IMR-90 (cell line): ENCODE results near the gene ONECUT2. TPM values are rescaled to one million over a fixed set of nuclear protein-coding genes. Genes with fewer than 3 reads are reported as not detected.

Experiments
- ATAC-seq: fragments of 200-7000 bp; cut with Tn5 transposase; 2 replicates; pipeline ENCODE4 v1.9.1; 2020; ENCODE audit warnings: low read depth, mild to moderate bottlenecking, moderate library complexity
- BruUV-seq: library from RNA; stranded (reverse); fragments of 400-500 nt; replicated peaks from 2 replicates; lab custom pipeline; 2021; lab: Mats Ljungman, UMichigan
- CTCF ChIA-PET: fragments of 300-600 bp; formaldehyde crosslinking; extraction: SDS; loops from one replicate; lab custom pipeline; 2021; ENCODE audit warnings: antibody characterized with exemption; lab: Yijun Ruan, JAX
- POLR2A ChIA-PET: fragments of 300-600 bp; sonication (Branson Sonifier 250); formaldehyde crosslinking; loops from one replicate; lab custom pipeline; 2022; ENCODE audit warnings: antibody characterized with exemption; ENCODE audit not compliant: unreplicated experiment; lab: Charles Lee
- DNase-seq: peaks from one replicate; pipeline ENCODE4 v3.0.0; 2013
- H2AFZ ChIP-seq: replicated peaks from 2 replicates; pipeline ENCODE3; 2013; ENCODE audit warnings: low read length, mild to moderate bottlenecking; ENCODE audit not compliant: poor library complexity
- H2AK5ac ChIP-seq: 2 replicates; pipeline ENCODE4 v1.6.1; 2013; ENCODE audit warnings: low read depth, low read length, inconsistent platforms
- H2AK9ac ChIP-seq: replicated peaks from 2 replicates; pipeline ENCODE3; 2013; ENCODE audit warnings: mild to moderate bottlenecking, low read depth, low read length, moderate library complexity; ENCODE audit not compliant: poor library complexity
- H2BK120ac ChIP-seq: 2 replicates; pipeline ENCODE4 v1.6.1; 2013; ENCODE audit warnings: low read depth, low read length, inconsistent platforms
- H2BK15ac ChIP-seq: 3 replicates; pipeline ENCODE4 v1.6.1; 2013; ENCODE audit warnings: low read depth, low read length, inconsistent platforms
- H2BK20ac ChIP-seq: 2 replicates; pipeline ENCODE4 v1.6.1; 2013; ENCODE audit warnings: low read depth, mild to moderate bottlenecking, inconsistent platforms, low read length, moderate library complexity
- H2BK5ac ChIP-seq: 2 replicates; pipeline ENCODE4 v1.6.1; 2013; ENCODE audit warnings: mild to moderate bottlenecking, low read depth, low read length, inconsistent platforms; ENCODE audit not compliant: poor library complexity, severe bottlenecking
- H3K14ac ChIP-seq: replicated peaks from 2 replicates; pipeline ENCODE4 v1.6.1; 2013; ENCODE audit warnings: low read depth, low read length, inconsistent platforms
- H3K18ac ChIP-seq: 2 replicates; pipeline ENCODE4 v1.6.1; 2013; ENCODE audit warnings: low read depth, low read length, control low read depth
- H3K23ac ChIP-seq: 2 replicates; pipeline ENCODE4 v1.6.1; 2013; ENCODE audit warnings: low read depth, low read length, inconsistent platforms
- H3K27ac ChIP-seq: 2 replicates; pipeline ENCODE4 v1.5.1; 2013; ENCODE audit warnings: mild to moderate bottlenecking, control low read depth, low read length; ENCODE audit not compliant: insufficient read depth
- H3K27me3 ChIP-seq: 2 replicates; pipeline ENCODE4 v1.6.1; 2013; ENCODE audit warnings: low read length; ENCODE audit not compliant: control insufficient read depth, insufficient read depth
- H3K36me3 ChIP-seq: 2 replicates; pipeline ENCODE4 v1.6.1; 2013; ENCODE audit warnings: low read length, mixed read lengths; ENCODE audit not compliant: control insufficient read depth, insufficient read depth
- H3K4ac ChIP-seq: 2 replicates; pipeline ENCODE4 v1.6.1; 2013; ENCODE audit warnings: low read depth, low read length, inconsistent platforms
- H3K4me1 ChIP-seq: 2 replicates; pipeline ENCODE4 v1.6.1; 2013; ENCODE audit warnings: low read length, mixed read lengths; ENCODE audit not compliant: control insufficient read depth, insufficient read depth
- H3K4me2 ChIP-seq: 2 replicates; pipeline ENCODE4 v1.6.1; 2013; ENCODE audit warnings: low read depth, mild to moderate bottlenecking, control low read depth, low read length, moderate library complexity
- H3K4me3 ChIP-seq: 2 replicates; pipeline ENCODE4 v1.5.1; 2013; ENCODE audit warnings: low read depth, mild to moderate bottlenecking, control low read depth, low read length, moderate library complexity; ENCODE audit not compliant: insufficient read depth
- H3K56ac ChIP-seq: 2 replicates; pipeline ENCODE4 v1.6.1; 2013; ENCODE audit warnings: low read length, inconsistent platforms; ENCODE audit not compliant: insufficient read depth; ENCODE audit errors: extremely low read depth
- H3K79me1 ChIP-seq, 2 experiments: 2 replicates each; pipeline ENCODE4 v1.6.1; 2013; ENCODE audit warnings: low read length in 2 of 2, inconsistent platforms in 1 of 2, low read depth in 1 of 2
- H3K9ac ChIP-seq: 2 replicates; pipeline ENCODE4 v1.6.1; 2013; ENCODE audit warnings: low read depth, low read length, control low read depth
- H3K9me1 ChIP-seq: 2 replicates; pipeline ENCODE4 v1.6.1; 2013; ENCODE audit warnings: low read length, inconsistent platforms; ENCODE audit not compliant: insufficient read depth
- H3K9me3 ChIP-seq: 2 replicates; pipeline ENCODE4 v1.6.1; 2013; ENCODE audit warnings: low read length; ENCODE audit not compliant: control insufficient read depth, insufficient read depth
- H4K20me1 ChIP-seq: 2 replicates; pipeline ENCODE4 v1.6.1; 2013; ENCODE audit warnings: low read length, inconsistent platforms; ENCODE audit not compliant: insufficient read depth
- H4K5ac ChIP-seq: 2 replicates; pipeline ENCODE4 v1.6.1; 2013; ENCODE audit warnings: mild to moderate bottlenecking, low read depth, low read length, control low read depth
- H4K8ac ChIP-seq, 2 experiments: 2 replicates each; pipeline ENCODE4 v1.6.1; 2013; ENCODE audit warnings: low read depth in 2 of 2, low read length in 2 of 2, control low read depth in 1 of 2, inconsistent platforms in 1 of 2
- H4K91ac ChIP-seq: 2 replicates; pipeline ENCODE4 v1.6.1; 2013; ENCODE audit warnings: low read depth, low read length, inconsistent platforms; ENCODE audit not compliant: insufficient read depth
- BHLHE40 ChIP-seq: fragments of 150-350 bp; IDR thresholded peaks from 2 replicates; pipeline ENCODE4 v1.6.1; 2016; ENCODE audit warnings: mild to moderate bottlenecking, low read depth, low read length
- FOS ChIP-seq: fragments of 150-350 bp; IDR thresholded peaks from 2 replicates; pipeline ENCODE4 v1.6.1; 2016; ENCODE audit warnings: low read depth, low read length
- MXI1 ChIP-seq: IDR thresholded peaks from 2 replicates; pipeline ENCODE4 v1.6.1; 2012; ENCODE audit warnings: low read depth, mild to moderate bottlenecking, low read length, moderate library complexity, borderline replicate concordance
- NFE2L2 ChIP-seq: fragments of 150-350 bp; IDR thresholded peaks from 2 replicates; pipeline ENCODE4 v1.6.1; 2016; ENCODE audit warnings: low read depth, mild to moderate bottlenecking, low read length
- RFX5 ChIP-seq: IDR thresholded peaks from 2 replicates; pipeline ENCODE4 v1.8.0; 2012; ENCODE audit warnings: low read depth, mild to moderate bottlenecking, low read length, moderate library complexity
- WGBS, 2 experiments: methylation state at CpG; one replicate each; pipeline versions ENCODE4 v1.1.5 to v1.1.7; 2013; ENCODE audit warnings: missing lambda C conversion rate in 2 of 2; ENCODE audit not compliant: insufficient read length in 1 of 2; ENCODE audit errors: extremely low coverage in 2 of 2; 5-methylcytosine and 5-hydroxymethylcytosine counted together
- dilution Hi-C: fragments of 300-500 bp; cut with HindIII; formaldehyde crosslinking; loops from one replicate; pipeline ENCODE4 v1.14.3; 2018; ENCODE audit warnings: low sequenced_read_pairs; ENCODE audit not compliant: unreplicated experiment
- in situ Hi-C: fragments of 300-500 bp; cut with MboI; formaldehyde crosslinking; loops from 3 replicates; pipeline ENCODE4 v1.14.3; 2019; ENCODE audit warnings: low sequenced_read_pairs, inconsistent platforms, mixed read lengths
- intact Hi-C: fragments of 100-400 bp; cut with micrococcal nuclease; formaldehyde crosslinking; loops from 2 replicates; pipeline ENCODE4 v1.10.0; 2022
- polyA plus RNA-seq, 3 experiments: library from polyadenylated mRNA; depleted of rRNA; stranded (reverse); fragments of >200 nt; gene quantifications; 2 replicates each; pipeline ENCODE4 v1.2.3, GENCODE V29; 2012; ENCODE audit warnings: low replicate concordance in 1 of 3
- total RNA-seq: library from RNA; depleted of rRNA; stranded (reverse); fragments of >200 nt; gene quantifications from 2 replicates; pipeline ENCODE4 v1.2.3, GENCODE V29; 2012
- TF ChIP-seq, protein P1 (sequence below): fragments of 150-350 bp; IDR thresholded peaks from 2 replicates; pipeline ENCODE4 v1.6.1; 2017; ENCODE audit warnings: mild to moderate bottlenecking, antibody characterized with exemption, low read length, low read depth

ONECUT2 gene
- total and polyA plus RNA-seq, 2 of the 4 experiments (the other 2 are of a cell fraction) = under 0.01 to 0.02 TPM

- in situ Hi-C loops (no loop called here), dilution Hi-C loops (no loop called here), intact Hi-C loops (no loop called here)
- Histone ChIP-seq H3K56ac (no peak overlapping the region), H3K23ac (no peak overlapping the region), H3K9me1 (no peaks in the 10 kb centered on the region), H3K9me3 (no peaks in the 10 kb centered on the region), H4K8ac (no peak overlapping the region), H3K4me1 (no peaks in the 10 kb centered on the region), H3K18ac (no peak overlapping the region), H4K5ac (no peak overlapping the region), H2BK120ac (no peak overlapping the region), H3K4ac (no peak overlapping the region), H3K14ac (no peak overlapping the region), H4K91ac (no peak overlapping the region), H2AK9ac (no peak overlapping the region), H3K9ac (no peak overlapping the region), H3K27ac (no peak overlapping the region), H2AK5ac (no peak overlapping the region), H3K4me3 (no peak overlapping the region), H4K20me1 (no peaks in the 10 kb centered on the region), H3K36me3 (no peaks in the 10 kb centered on the region), H2BK20ac (no peak overlapping the region), H3K79me1 (no peaks in the 10 kb centered on the region), H2BK5ac (no peak overlapping the region), H2BK15ac (no peak overlapping the region), H3K4me2 (no peak overlapping the region), H2AFZ (peak overlapping the region; percentile 21), H3K27me3 (no peaks in the 10 kb centered on the region)
- ChIA-PET CTCF (no interaction called here), POLR2A (no interaction called here)
- ATAC-seq (no peak), DNase-seq (no peak)
- no peak for TF ChIP-seq NFE2L2
- no peak for TF ChIP-seq MXI1
- no peak for TF ChIP-seq RFX5
- TF ChIP-seq, protein P1, sequence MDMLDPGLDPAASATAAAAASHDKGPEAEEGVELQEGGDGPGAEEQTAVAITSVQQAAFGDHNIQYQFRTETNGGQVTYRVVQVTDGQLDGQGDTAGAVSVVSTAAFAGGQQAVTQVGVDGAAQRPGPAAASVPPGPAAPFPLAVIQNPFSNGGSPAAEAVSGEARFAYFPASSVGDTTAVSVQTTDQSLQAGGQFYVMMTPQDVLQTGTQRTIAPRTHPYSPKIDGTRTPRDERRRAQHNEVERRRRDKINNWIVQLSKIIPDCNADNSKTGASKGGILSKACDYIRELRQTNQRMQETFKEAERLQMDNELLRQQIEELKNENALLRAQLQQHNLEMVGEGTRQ = no peak
- TF ChIP-seq BHLHE40 = no peak
- no peak for TF ChIP-seq FOS
- BruUV-seq = no TSS peak
- WGBS, 2 experiments = no CpG with 5 or more reads among the region's 2 CpGs
Measured at GRCh38 chr18:57389271-57389670, 45.9 kb upstream of the ONECUT2 start.
